ENCODE measurements around the gene PITPNM3. TPM values are rescaled to one million over a fixed set of nuclear protein-coding genes. Genes with fewer than 3 reads are reported as not detected.

The PITPNM3 gene
- total RNA-seq, 1 donor from 2014 or later: 4.3 TPM

DNA sequence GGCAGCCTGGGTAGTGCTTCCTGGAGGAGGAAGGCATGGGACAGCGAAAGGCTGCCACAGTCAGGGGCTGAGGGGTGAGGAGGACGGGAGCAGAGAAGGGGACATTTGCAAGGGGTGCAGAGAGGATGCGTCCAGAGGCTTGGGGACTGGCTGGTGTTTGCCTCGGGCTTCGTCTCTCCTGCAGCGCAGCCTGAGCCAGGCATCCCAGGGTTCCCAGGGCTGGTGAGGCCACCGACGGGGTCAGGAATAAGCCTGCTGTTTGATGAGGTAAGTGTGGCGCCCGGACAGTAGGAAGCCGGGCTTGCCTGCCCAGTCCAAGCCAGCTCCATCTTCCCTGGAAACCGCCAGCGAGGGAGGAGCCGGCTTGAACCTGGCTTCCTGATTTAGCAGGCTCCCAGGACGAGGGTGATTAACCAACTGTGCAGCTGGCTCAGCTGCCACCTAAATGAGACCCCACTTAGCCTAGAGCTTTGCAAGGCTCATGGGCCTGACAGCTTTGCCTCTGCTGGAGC is 47.8 kb downstream of the PITPNM3 start:
- Mint-ChIP-seq H3K4me1 (ENCODE audit: unreplicated experiment) (no peaks in the 10 kb centered on the region), H3K27ac (no peak overlapping the region), H3K9me3 (no peaks in the 10 kb centered on the region), H3K4me3 (no peak overlapping the region), H3K36me3 (no peaks in the 10 kb centered on the region), H3K27me3 (no peaks in the 10 kb centered on the region)
- no peak for DNase-seq (ENCODE audit: extremely low spot score, unreplicated experiment)
- TF ChIP-seq, protein P1, sequence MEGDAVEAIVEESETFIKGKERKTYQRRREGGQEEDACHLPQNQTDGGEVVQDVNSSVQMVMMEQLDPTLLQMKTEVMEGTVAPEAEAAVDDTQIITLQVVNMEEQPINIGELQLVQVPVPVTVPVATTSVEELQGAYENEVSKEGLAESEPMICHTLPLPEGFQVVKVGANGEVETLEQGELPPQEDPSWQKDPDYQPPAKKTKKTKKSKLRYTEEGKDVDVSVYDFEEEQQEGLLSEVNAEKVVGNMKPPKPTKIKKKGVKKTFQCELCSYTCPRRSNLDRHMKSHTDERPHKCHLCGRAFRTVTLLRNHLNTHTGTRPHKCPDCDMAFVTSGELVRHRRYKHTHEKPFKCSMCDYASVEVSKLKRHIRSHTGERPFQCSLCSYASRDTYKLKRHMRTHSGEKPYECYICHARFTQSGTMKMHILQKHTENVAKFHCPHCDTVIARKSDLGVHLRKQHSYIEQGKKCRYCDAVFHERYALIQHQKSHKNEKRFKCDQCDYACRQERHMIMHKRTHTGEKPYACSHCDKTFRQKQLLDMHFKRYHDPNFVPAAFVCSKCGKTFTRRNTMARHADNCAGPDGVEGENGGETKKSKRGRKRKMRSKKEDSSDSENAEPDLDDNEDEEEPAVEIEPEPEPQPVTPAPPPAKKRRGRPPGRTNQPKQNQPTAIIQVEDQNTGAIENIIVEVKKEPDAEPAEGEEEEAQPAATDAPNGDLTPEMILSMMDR (conservative IDR thresholded peaks at IDR 0.05): no peak

- Mint-ChIP-seq H3K36me3 (no peaks in the 10 kb centered on the region), H3K4me1 (ENCODE audit: unreplicated experiment) (no peaks in the 10 kb centered on the region), H3K4me3 (no peak overlapping the region), H3K27me3 (no peaks in the 10 kb centered on the region), H3K9me3 (no peaks in the 10 kb centered on the region), H3K27ac (no peak overlapping the region)
- no peak for DNase-seq (ENCODE audit: extremely low spot score, unreplicated experiment)
- TF ChIP-seq, protein P1 (conservative IDR thresholded peaks at IDR 0.05): no peak
Measured at GRCh38 chr17:6508016-6508415, 48.3 kb downstream of the PITPNM3 start.

DNA sequence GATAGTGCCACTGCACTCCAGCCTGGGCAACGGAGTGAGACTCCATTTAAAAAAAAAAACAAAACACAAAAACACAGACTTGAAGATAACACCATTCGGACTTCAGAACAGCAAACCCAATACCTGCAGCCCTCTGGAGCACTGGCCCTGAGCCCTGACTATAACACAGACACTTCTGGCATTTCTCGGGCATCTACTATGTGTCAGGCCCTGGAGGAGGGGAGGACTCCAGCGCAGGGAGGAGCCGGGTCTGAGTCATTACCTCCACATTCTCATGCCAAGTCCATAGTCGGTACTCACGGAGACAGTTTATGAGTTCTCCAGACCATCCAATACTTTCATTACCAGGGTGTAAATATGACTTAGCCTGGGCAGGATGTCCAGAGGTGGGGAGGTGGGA is 48.8 kb downstream of the PITPNM3 start:
- no peaks in the 10 kb centered on the region for H3K4me1 Mint-ChIP-seq (ENCODE audit: unreplicated experiment)
- TF ChIP-seq, protein P1 (conservative IDR thresholded peaks at IDR 0.05): no peak
- no peak for DNase-seq (ENCODE audit: extremely low spot score, unreplicated experiment)
- no peaks in the 10 kb centered on the region for H3K27me3 Mint-ChIP-seq
- no peak overlapping the region for H3K4me3 Mint-ChIP-seq
- no peaks in the 10 kb centered on the region for H3K36me3 Mint-ChIP-seq
- no peaks in the 10 kb centered on the region for H3K9me3 Mint-ChIP-seq
- no peak overlapping the region for H3K27ac Mint-ChIP-seq

- H3K4me1 Mint-ChIP-seq (ENCODE audit: unreplicated experiment): no peaks in the 10 kb centered on the region
- TF ChIP-seq, protein P1 (conservative IDR thresholded peaks at IDR 0.05): no peak
- no peak overlapping the region for H3K27ac Mint-ChIP-seq
- no peaks in the 10 kb centered on the region for H3K36me3 Mint-ChIP-seq
- DNase-seq (ENCODE audit: extremely low spot score, unreplicated experiment): no peak
- no peaks in the 10 kb centered on the region for H3K9me3 Mint-ChIP-seq
- H3K4me3 Mint-ChIP-seq: no peak overlapping the region
- H3K27me3 Mint-ChIP-seq: no peaks in the 10 kb centered on the region
Measured at GRCh38 chr17:6506679-6507231, 49.6 kb downstream of the PITPNM3 start.

- Mint-ChIP-seq H3K9me3 (no peaks in the 10 kb centered on the region), H3K4me3 (no peak overlapping the region), H3K4me1 (ENCODE audit: unreplicated experiment) (no peaks in the 10 kb centered on the region), H3K36me3 (no peaks in the 10 kb centered on the region), H3K27me3 (peaks cover 3% of the 10 kb centered on the region), H3K27ac (no peak overlapping the region)
- DNase-seq (ENCODE audit: extremely low spot score, unreplicated experiment): no peak
- TF ChIP-seq, protein P1 (conservative IDR thresholded peaks at IDR 0.05): no peak
Measured at GRCh38 chr17:6505425-6506142, 50.8 kb downstream of the PITPNM3 start.
